ENCODE results near the gene KRTAP19-3. TPM values are rescaled to one million over a fixed set of nuclear protein-coding genes. Genes with fewer than 3 reads are reported as not detected.
"Not testable (repeated sequence)": the region's sequence is repeated elsewhere in the genome, so short reads cannot be mapped to it uniquely, and the experiment has no call there.

KRTAP19-3 gene
- not detected in 2 replicates for total RNA-seq

DNA sequence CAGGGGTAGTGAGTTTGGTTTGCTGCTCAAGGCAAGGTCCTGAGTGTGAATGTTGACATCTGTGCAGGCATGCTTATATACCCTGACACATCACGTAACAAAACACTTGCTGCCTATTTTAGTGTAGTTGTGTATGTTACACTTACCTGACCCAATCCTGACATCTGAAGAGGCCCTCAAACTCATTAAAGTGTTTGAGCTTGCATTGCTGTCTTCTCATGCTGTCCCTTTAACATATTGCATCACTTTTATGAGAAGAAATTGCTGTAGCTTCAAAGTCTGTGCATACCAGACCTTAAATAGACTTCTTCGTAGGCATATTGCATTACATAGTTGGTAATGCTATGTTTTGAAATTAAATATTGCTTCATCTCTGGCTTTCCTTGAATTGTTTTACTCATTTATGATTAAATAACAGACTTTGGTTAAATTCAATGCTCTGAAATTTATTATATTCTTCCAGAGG, at the start of gene KRTAP19-3:
KRTAP19-3 (minus strand) TSS at position 51 of the 466 bp plus-strand sequence. CDS start 56 bp downstream, outside the sequence.
- DNase-seq (ENCODE audit: low spot score): no peak
- Mint-ChIP-seq H3K4me3 (ENCODE audit: low read depth) (no peak within 1 kb of the TSS), H3K36me3 (ENCODE audit: low read depth) (no peaks in the 10 kb centered on the region), H3K9me3 (peaks cover 2% of the 10 kb centered on the region), H3K27me3 (ENCODE audit: low read depth) (no peaks in the 10 kb centered on the region), H3K27ac (no peak within 1 kb of the TSS), H3K4me1 (ENCODE audit: low read depth) (no peaks in the 10 kb centered on the region)
- intact Hi-C loops (cut with micrococcal nuclease): no loop called here

GRCh38 chr21:30518876-30519275, 27.1 kb upstream of the KRTAP19-3 start:
- H3K9me3 Mint-ChIP-seq: peaks cover 3% of the 10 kb centered on the region
- intact Hi-C loops (cut with micrococcal nuclease): no loop called here

DNA sequence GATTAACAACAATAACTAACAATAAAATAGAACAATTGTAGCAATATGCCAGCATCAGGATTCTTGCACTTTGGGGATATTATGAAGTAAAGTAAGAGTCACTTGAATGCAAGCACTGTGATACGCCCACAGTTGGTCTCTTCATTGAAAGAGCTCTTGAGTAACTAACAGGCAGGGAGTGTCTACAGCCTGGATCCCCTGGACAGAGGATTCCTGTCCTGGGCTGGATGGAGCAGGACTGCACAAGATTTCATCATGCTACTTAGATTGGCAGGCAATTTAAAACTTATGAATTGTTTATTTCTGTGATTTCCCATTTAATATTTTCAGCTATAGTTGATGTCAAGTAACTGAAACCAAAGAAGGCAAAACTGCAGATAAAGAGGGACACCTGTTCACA, 23.9 kb upstream of the KRTAP19-3 start:
- Mint-ChIP-seq H3K27ac (no peak overlapping the region), H3K36me3 (ENCODE audit: low read depth) (no peaks in the 10 kb centered on the region), H3K4me1 (ENCODE audit: low read depth) (no peaks in the 10 kb centered on the region), H3K9me3 (peaks cover 3% of the 10 kb centered on the region), H3K27me3 (ENCODE audit: low read depth) (peaks cover 1% of the 10 kb centered on the region), H3K4me3 (ENCODE audit: low read depth) (no peak overlapping the region)
- intact Hi-C loops (cut with micrococcal nuclease): no loop called here
- DNase-seq (ENCODE audit: low spot score): no peak

More at GRCh38 chr21:30518876-30519275, 27.1 kb upstream of the KRTAP19-3 start:
- no peak for DNase-seq (ENCODE audit: low spot score)
- Mint-ChIP-seq H3K27me3 (ENCODE audit: low read depth) (peaks cover 1% of the 10 kb centered on the region), H3K36me3 (ENCODE audit: low read depth) (no peaks in the 10 kb centered on the region), H3K4me3 (ENCODE audit: low read depth) (no peak overlapping the region), H3K4me1 (ENCODE audit: low read depth) (no peaks in the 10 kb centered on the region), H3K27ac (no peak overlapping the region)

GRCh38 chr21:30505621-30506205, 13.9 kb upstream of the KRTAP19-3 start:
- H3K36me3 Mint-ChIP-seq (ENCODE audit: low read depth); DNase-seq (ENCODE audit: low spot score): not testable (repeated sequence)

DNA sequence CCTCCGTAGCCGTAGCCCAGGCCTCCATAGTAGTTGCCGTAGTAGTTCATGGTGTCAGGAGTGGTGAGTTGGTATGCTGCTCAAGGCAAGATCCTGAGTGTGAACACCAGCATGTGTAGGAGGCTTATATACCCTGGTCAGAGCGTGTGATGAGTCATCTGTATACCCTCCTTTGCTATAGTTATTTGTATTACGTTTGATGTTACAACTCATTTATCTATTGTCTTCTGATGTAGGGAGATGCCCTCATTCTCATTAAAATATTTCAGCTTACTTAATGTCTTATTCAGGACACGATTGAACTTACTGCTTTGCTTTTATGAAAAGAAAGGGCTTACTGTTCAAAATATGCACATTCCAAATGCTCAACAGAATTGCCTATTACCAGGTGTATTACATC, 10.2 kb upstream of the KRTAP19-3 start, which contains the start of gene KRTAP19-5:
KRTAP19-5 (minus strand) TSS at position 101 of the 400 bp plus-strand sequence; CDS start at position 50, 51 bp downstream.
- H3K4me3 Mint-ChIP-seq (ENCODE audit: low read depth): no peak within 1 kb of the TSS
- no peaks in the 10 kb centered on the region for H3K27me3 Mint-ChIP-seq (ENCODE audit: low read depth)
- no peaks in the 10 kb centered on the region for H3K9me3 Mint-ChIP-seq
- no peak for DNase-seq (ENCODE audit: low spot score)
- H3K36me3 Mint-ChIP-seq (ENCODE audit: low read depth): no peaks in the 10 kb centered on the region
- H3K4me1 Mint-ChIP-seq (ENCODE audit: low read depth): no peaks in the 10 kb centered on the region
- no peak within 1 kb of the TSS for H3K27ac Mint-ChIP-seq
- intact Hi-C loops (cut with micrococcal nuclease): loop anchor here (10.0 kb wide), 1 partner anchor 233 kb away; no protein-coding TSS in a partner anchor

More at GRCh38 chr21:30505621-30506205, 13.9 kb upstream of the KRTAP19-3 start:
- H3K4me3 Mint-ChIP-seq (ENCODE audit: low read depth); H3K27ac Mint-ChIP-seq; H3K9me3 Mint-ChIP-seq; H3K4me1 Mint-ChIP-seq (ENCODE audit: low read depth); H3K27me3 Mint-ChIP-seq (ENCODE audit: low read depth): not testable (repeated sequence)
- intact Hi-C loops (cut with micrococcal nuclease): loop anchor here (1.0 to 10.0 kb wide), 2 partner anchors 229 to 581 kb away; no protein-coding TSS in a partner anchor

- Mint-ChIP-seq H3K36me3 (ENCODE audit: low read depth) (no peaks in the 10 kb centered on the region), H3K4me3 (ENCODE audit: low read depth) (no peak within 1 kb of the TSS), H3K4me1 (ENCODE audit: low read depth) (no peaks in the 10 kb centered on the region), H3K27me3 (ENCODE audit: low read depth) (no peaks in the 10 kb centered on the region), H3K9me3 (no peaks in the 10 kb centered on the region), H3K27ac (no peak within 1 kb of the TSS)
- intact Hi-C loops (cut with micrococcal nuclease): no loop called here
- DNase-seq (ENCODE audit: low spot score): no peak
These were observed 5.3 kb upstream of the KRTAP19-3 start, which contains the start of gene KRTAP19-4 for GRCh38 chr21:30497065-30497464. Gene KRTAP19-4 (minus strand): TSS chr21:30497165. CDS start chr21:30497110, 55 bp downstream.

GRCh38 chr21:30487336-30487735, 4.5 kb downstream of the KRTAP19-3 start, which contains the start of gene KRTAP19-2:
Gene KRTAP19-2 (minus strand): TSS chr21:30487436. CDS start chr21:30487348, 88 bp downstream.
- peaks cover 17% of the 10 kb centered on the region for H3K9me3 Mint-ChIP-seq

GRCh38 chr21:30486180-30486579, 5.6 kb downstream of the KRTAP19-3 start:
- Mint-ChIP-seq H3K36me3 (ENCODE audit: low read depth) (no peaks in the 10 kb centered on the region), H3K4me1 (ENCODE audit: low read depth) (no peaks in the 10 kb centered on the region)

More at GRCh38 chr21:30487336-30487735, 4.5 kb downstream of the KRTAP19-3 start, which contains the start of gene KRTAP19-2:
- H3K27me3 Mint-ChIP-seq (ENCODE audit: low read depth): no peaks in the 10 kb centered on the region
- no peaks in the 10 kb centered on the region for H3K36me3 Mint-ChIP-seq (ENCODE audit: low read depth)
- intact Hi-C loops (cut with micrococcal nuclease): no loop called here
- no peak within 1 kb of the TSS for H3K27ac Mint-ChIP-seq
- no peak for DNase-seq (ENCODE audit: low spot score)
- no peak within 1 kb of the TSS for H3K4me3 Mint-ChIP-seq (ENCODE audit: low read depth)
- H3K4me1 Mint-ChIP-seq (ENCODE audit: low read depth): no peaks in the 10 kb centered on the region

GRCh38 chr21:30482130-30482529, 9.7 kb downstream of the KRTAP19-3 start:
- H3K9me3 Mint-ChIP-seq: peaks cover 17% of the 10 kb centered on the region
- H3K27me3 Mint-ChIP-seq (ENCODE audit: low read depth): no peaks in the 10 kb centered on the region
- no peaks in the 10 kb centered on the region for H3K36me3 Mint-ChIP-seq (ENCODE audit: low read depth)
- no peaks in the 10 kb centered on the region for H3K4me1 Mint-ChIP-seq (ENCODE audit: low read depth)
- no peak overlapping the region for H3K27ac Mint-ChIP-seq
- H3K4me3 Mint-ChIP-seq (ENCODE audit: low read depth): no peak overlapping the region
- no peak for DNase-seq (ENCODE audit: low spot score)
- intact Hi-C loops (cut with micrococcal nuclease): no loop called here

More at GRCh38 chr21:30486180-30486579, 5.6 kb downstream of the KRTAP19-3 start:
- DNase-seq (ENCODE audit: low spot score): no peak
- peaks cover 17% of the 10 kb centered on the region for H3K9me3 Mint-ChIP-seq
- no peaks in the 10 kb centered on the region for H3K27me3 Mint-ChIP-seq (ENCODE audit: low read depth)
- no peak overlapping the region for H3K4me3 Mint-ChIP-seq (ENCODE audit: low read depth)
- no peak overlapping the region for H3K27ac Mint-ChIP-seq
- intact Hi-C loops (cut with micrococcal nuclease): no loop called here

DNA sequence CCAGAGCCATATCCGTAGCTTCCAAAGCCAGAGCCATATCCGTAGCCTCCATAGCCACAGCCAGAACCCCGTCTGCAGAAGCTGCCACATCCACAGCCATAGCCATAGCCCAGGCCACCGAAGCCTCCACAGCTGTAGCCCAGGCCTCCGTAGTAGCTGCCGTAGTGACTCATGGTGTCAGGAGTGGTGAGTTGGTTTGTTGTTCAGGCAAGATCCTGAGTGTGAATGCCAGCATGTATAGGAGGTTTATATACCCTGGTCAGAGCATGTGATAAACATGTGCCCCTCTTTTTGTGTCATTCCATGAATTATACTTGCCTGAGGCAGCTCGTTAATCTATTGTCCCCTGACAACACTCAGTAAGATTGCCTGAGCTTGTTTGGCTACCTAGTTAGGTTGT, 11.7 kb downstream of the KRTAP19-3 start, which contains the start of gene KRTAP19-1:
KRTAP19-1 (minus strand) TSS at position 223 of the 400 bp plus-strand sequence; CDS start at position 173, 50 bp downstream.
- H3K27ac Mint-ChIP-seq: no peak within 1 kb of the TSS
- intact Hi-C loops (cut with micrococcal nuclease): no loop called here
- no peaks in the 10 kb centered on the region for H3K36me3 Mint-ChIP-seq (ENCODE audit: low read depth)
- no peak within 1 kb of the TSS for H3K4me3 Mint-ChIP-seq (ENCODE audit: low read depth)
- H3K4me1 Mint-ChIP-seq (ENCODE audit: low read depth): no peaks in the 10 kb centered on the region
- H3K27me3 Mint-ChIP-seq (ENCODE audit: low read depth): no peaks in the 10 kb centered on the region
- DNase-seq (ENCODE audit: low spot score): no peak
- H3K9me3 Mint-ChIP-seq: peaks cover 3% of the 10 kb centered on the region

DNA sequence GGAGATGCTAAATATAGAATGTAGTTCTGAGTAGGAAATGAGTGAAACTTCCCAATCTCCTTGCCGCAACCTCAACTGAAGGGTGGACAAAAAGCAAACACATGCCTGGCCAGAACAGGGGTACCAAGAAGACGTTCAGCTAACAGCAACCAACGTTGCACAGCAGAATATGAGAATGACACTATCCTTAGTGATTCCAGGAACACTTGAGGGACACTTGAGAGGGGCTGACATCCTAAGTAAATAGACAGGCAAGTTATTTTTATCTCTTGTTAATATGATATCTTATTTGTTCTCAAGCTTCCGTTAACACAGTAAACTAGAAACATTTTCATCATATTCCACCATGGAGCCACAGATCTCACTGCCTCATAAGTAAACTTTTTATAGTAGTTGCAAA, 12.6 kb downstream of the KRTAP19-3 start:
- no peaks in the 10 kb centered on the region for H3K9me3 Mint-ChIP-seq
- H3K36me3 Mint-ChIP-seq (ENCODE audit: low read depth): no peaks in the 10 kb centered on the region
- no peak for DNase-seq (ENCODE audit: low spot score)
- no peaks in the 10 kb centered on the region for H3K4me1 Mint-ChIP-seq (ENCODE audit: low read depth)
- intact Hi-C loops (cut with micrococcal nuclease): no loop called here
- H3K4me3 Mint-ChIP-seq (ENCODE audit: low read depth): no peak overlapping the region
- no peaks in the 10 kb centered on the region for H3K27me3 Mint-ChIP-seq (ENCODE audit: low read depth)
- H3K27ac Mint-ChIP-seq: no peak overlapping the region

- intact Hi-C loops (cut with micrococcal nuclease): no loop called here
- Mint-ChIP-seq H3K27me3 (ENCODE audit: low read depth) (no peaks in the 10 kb centered on the region), H3K36me3 (ENCODE audit: low read depth) (no peaks in the 10 kb centered on the region), H3K4me1 (ENCODE audit: low read depth) (no peaks in the 10 kb centered on the region), H3K27ac (no peak overlapping the region), H3K4me3 (ENCODE audit: low read depth) (no peak overlapping the region), H3K9me3 (no peaks in the 10 kb centered on the region)
- DNase-seq (ENCODE audit: low spot score): no peak
These were observed 13.8 kb downstream of the KRTAP19-3 start for GRCh38 chr21:30478004-30478403.
